GM19395 (cell line): Measurements from ENCODE around the gene GATA2.

Experiments used
- ATAC-seq: cut with Tn5 transposase; IDR thresholded peaks from one replicate; pipeline ENCODE4 v1.9.1; 2021; ENCODE audit warnings: mild to moderate bottlenecking, moderate library complexity; ENCODE audit not compliant: unreplicated experiment

Gene GATA2

DNA sequence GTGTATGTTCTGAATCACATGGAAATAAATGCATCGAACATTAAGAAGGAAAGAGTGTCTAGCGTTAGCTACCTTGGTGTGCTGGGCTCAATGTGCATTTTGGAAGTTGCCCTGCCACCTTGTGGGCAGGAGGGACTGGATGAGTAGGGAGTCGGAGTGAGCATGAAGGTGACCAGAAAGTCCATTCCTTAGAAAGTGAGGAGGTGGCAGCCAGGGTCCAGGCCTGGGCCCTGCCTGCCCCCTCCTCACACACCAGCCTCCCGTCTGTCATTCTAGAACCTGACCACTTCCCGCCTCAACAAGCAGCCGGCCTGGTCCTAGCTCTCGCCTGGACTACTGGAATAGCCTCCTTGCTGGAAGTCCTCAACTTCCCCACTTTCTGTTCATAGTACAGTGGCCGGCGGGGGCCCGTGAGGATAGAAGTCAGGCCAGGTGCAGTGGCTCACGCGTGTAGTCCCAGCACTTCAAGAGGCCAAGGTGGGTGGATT is 10.2 kb upstream of the GATA2 start:
- no peak for ATAC-seq

DNA sequence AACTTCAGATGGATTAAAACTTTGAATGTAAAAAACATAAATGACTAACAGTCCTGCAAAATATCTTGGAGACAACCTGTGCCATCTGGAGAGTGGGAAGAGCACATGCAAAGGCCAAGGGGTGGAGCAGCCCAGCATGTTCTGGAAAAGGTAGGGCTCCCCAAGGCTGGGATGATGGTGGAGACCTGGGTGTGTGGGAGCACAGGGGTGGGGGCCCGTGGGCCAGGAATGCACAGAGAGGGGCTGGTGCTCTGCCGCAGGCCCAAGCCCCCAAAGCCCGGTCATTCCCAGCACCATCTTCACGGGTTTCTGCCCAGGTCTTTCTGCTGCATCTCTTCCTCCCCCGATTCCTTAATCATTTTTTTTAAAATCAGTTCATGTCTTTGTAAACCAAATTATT is 9.7 kb upstream of the GATA2 start:
- no peak for ATAC-seq

DNA sequence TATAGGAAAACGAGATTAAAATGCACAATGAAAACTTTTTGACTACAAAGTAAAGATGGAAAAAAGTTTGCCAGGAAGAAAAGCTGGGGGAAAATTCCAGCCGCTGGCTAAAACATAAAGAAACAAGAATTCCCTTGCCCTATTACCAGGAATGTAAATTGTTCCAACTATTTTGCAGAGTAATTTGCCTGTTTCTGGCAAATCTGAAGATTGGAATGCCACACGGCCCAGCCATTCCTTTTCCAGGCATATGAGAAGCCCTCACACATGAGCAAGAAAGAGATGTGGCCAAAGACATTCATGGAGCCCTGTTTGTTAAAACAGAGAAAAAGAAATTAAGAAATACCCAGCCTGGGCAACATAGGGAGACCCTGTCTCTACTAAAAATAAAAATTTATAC is 8.4 kb upstream of the GATA2 start:
- ATAC-seq, result no peak

DNA sequence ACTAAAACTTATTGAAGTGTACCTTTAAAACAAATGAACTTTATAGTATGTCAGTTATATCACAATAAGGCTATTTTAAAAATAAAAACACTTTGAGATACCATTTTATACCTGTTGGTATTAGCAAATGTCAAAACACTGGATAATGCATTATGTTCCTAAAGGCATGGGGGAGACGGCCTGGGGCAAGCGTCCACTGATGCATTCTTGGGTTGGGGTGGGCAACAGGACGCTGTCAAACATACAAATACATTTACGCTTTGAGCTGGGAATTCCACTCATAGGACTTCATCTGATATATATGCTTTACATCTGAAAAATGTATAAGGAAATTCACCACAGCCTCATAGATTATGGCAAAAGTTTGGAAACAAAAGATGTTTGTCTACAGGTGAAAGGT is 7.6 kb upstream of the GATA2 start:
- no peak for ATAC-seq

DNA sequence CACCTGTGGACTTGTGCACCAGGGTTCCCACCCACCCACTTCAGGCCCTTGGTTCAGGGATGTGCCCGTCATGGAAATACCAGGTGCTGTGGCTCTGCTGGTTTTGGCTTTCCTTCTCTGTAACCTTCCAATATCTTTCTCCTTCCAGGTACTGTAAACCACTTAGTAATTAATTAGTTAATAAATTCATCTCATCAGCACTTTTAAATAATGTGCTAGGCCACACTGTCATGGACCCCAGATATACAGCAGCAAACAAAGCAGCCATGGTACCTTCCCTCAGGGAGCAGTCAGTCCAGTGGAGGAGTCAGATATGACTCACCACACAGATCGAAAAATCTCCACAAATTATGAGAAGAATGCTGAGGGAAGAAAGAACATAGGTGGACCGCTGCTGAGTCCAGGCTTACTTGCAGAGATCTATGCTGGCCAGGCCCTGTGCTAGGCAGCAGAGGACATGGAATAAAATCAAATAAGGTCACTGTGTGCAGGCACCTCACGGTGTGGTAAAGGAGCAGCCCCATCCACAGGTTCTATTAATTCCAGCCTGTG is 6.8 kb upstream of the GATA2 start:
- ATAC-seq, result no peak

DNA sequence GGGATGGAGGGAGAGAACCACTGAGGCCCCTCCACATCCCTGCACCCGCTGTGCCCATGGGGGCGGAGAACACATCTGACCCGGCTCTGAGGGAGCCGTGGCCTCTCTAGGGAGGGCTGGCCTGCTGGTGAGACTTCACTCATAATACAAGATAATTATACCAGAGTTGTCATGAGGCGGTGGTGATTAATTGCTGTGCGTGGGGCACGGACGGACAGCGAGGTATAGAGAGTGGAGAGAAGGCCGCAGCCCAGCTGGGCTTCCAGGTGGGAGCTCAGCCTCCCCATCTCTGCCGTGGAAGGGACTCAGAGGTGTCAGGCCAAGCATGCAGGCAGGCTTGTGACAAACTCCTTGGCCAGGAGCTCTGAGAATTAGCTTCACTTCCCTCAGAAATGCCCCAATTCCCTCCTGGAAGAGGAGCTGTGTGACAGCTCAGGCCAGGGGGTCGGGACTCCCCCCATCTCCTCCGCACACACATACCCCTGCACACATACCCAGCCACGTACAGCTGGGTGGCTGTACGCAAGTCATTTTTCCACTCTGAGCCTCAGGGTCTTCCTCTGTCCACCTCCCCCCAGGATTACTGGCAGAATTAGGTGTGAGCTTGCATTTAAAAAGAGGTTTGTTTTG is 6.0 kb upstream of the GATA2 start:
- ATAC-seq, result no peak

DNA sequence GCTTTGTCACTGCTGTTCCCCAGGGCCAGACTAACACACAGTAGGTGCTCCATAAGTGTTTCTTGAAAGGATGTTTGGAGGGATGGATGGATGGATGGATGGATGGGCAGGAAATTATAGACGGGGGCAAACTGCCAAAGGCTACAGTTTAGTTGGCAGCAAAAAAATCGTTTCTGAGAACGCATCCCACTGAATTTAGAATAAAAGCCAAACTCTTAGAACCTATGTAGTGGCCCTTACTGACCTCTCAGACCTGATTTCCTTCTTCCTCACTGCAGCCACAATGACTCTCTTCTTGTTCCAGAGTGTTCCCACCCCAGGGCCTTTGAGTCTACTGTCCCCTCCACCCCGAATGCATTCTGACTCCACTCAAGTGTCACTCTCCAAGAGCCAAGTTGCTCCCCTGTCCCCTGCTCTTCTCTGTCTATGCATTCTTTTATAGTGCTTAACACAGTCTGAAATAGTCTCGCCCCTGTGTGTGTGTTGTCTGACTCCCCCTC is 5.2 kb upstream of the GATA2 start:
- no peak for ATAC-seq

DNA sequence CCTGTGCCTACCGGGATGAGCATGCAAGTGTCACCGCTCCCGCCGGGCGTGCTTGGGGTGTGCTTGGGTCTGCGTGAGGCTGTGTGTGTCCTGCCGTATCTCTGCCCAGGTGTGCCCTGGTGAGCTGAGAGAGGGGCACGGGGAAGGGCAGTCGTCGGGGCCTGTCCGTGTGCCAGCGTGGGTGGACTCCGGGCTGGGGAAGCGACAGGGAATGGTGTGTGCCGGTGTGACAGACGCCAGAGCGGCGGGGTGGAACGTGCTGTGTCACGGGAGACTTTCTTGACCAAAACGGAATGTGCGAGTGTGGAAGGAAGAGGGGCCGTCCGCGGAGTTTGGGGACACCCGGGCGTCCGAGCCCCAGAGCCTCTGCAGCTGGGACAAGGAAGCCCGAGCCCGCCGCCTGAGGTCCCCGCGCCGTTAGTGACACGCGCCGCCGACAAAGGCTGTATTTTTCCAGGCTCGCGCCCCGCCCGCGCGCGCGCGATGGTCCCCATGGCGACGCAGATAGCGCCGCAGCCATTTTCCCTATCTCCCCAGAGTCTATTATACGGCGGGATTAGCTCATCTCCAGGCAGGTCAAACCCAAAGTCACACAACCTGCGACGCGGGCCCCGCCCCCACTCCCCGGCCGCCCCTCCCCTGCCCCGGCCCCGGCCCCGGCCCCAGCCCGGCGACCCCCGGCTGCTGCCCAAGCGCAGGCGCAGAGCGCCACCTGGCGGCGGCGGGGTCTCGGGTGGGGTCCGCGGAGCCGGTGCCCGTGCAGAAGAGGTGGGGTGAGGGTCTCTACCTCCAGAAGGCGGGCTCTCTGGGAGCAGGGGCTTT is 4.5 kb upstream of the GATA2 start:
- ATAC-seq, result no peak

DNA sequence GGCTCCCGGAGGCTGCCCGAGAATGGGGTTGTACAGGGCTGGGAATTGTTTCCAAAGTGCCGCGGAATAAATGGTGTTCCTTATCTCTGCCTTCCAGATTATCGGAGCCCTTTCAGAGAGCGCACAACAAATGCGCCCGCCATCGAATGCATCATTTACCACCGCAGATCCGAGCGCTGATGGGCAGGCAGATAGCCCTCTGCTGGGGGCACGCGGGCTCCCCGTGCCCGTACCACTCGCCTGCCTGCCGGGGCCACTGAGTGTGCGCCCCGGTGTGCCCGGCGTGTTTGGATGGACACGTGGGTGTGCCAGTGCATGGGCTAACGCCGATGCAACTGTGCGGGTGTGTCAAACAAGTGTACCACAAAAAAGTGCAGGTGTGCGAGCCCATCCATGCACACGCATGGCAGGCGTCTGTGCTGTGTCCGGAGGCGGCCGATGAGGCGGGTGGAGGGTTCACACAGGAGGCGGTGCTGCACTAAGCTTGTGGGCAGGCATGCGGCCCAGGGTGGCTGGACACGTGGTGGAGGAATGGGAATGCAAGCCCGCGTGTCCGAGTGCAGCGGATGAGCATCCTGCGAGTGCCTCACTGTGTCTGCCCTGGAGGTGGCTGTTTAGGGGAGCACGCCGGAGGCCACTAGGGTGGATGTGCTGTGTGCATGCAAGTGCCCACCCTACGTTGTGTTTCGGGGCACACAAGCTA is 3.8 kb upstream of the GATA2 start:
- ATAC-seq, result no peak

DNA sequence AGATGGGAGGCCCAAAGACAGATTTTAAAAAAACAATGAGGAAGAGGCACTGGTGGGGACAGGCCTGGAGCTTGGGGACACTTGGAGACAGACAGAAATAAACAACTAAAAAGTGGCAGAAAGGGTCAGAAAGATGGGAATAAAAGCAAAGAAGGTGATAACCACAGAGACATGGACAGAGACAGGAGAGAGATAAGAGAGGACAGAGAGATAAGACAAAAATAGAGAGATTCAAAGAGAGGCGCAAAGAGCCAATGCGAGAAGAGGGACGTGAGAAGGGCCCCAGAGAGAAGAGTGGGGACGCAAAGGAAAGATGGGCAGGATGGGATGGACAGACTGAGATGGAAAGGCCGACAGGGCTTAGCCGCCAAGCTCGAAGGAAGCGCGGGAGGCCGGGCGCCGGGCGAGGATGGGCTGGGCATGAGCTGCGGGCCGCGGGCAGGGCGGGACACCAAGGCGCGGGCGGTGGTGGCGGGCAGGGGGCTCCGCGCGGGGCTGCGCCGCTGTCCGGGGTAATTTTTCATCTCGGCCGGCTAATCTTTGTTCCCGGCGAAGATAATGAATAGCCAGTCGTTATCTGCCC is 3.1 kb upstream of the GATA2 start:
- no peak for ATAC-seq

DNA sequence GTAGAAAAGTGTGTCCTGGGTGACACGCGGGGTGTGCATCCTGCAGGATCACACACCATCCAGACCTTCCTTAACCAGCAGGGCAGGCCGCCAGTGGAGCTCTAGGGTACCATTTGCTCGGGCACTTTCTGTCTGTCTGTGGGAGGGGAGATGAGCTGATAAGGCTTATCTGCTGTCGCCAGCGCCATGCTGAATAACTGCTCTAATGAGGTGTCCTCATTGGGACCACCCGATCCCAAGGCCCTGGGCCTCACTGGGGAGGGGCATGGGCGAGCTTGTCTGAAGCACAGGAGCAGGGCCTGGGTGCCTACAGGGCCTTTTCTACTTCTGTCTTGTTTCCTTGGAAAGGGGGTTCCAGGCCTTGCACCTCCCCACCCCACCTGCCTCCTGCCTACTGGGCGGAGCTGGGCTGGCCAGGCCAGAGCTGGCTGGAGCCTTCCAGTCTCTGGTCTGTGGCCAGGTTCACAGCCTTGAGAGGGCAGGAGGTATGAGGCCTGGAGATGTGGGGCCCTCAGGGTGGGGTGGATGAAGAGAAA is 2.5 kb upstream of the GATA2 start:
- ATAC-seq, result no peak

DNA sequence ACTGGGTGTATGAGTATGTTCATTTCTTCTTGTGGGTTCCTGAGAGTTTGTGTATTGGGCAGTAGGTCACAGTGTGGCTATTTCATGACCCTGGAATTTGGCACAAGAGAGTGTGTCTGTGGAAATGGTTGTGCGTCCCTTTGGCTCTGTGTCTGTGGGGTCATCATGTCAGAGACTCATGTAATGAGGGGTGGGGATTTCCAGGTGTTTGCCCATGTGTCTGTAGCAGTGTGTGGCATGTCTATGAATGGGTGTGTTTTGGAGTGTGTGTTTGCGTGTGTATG is 1.3 kb upstream of the GATA2 start:
- no peak for ATAC-seq

DNA sequence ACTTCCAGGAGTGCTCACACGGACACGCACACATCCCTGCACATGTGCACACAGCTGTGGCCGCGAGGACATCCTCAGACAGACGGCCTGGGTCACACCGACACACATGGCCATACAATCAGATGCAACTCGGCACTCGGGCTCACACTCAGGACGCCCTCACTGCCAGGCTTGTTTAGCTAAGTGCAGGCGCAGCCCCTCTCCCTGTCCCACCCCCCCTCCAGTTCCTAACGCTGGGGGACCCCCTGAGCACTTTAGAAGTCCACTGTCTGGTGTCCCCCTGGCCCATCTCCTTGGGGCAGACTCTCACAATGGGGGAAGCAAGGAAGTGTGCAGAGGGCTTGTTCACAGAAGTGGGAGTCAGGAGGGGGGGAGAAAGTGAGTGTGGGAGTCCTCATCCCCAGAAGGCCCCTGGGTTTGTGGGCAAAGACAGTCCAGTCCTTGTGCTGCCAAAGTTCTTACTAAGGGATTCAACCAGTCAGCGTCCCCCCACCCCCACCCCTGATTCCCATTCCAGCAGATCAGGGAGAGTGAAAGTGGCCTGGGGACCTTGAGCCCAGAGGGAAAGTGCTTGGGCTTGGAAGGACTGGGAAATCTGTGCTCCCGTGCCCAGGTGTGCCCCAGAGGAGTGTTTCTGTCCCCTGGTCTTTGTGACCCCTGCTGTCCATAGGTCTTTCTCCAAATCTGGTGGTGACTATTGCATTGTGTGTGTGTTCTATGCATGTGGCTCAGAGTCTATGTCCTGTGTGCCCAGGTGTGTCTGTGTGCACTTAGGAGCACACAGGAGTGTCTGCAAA is 767 bp upstream of the GATA2 start:
- ATAC-seq, result no peak

DNA sequence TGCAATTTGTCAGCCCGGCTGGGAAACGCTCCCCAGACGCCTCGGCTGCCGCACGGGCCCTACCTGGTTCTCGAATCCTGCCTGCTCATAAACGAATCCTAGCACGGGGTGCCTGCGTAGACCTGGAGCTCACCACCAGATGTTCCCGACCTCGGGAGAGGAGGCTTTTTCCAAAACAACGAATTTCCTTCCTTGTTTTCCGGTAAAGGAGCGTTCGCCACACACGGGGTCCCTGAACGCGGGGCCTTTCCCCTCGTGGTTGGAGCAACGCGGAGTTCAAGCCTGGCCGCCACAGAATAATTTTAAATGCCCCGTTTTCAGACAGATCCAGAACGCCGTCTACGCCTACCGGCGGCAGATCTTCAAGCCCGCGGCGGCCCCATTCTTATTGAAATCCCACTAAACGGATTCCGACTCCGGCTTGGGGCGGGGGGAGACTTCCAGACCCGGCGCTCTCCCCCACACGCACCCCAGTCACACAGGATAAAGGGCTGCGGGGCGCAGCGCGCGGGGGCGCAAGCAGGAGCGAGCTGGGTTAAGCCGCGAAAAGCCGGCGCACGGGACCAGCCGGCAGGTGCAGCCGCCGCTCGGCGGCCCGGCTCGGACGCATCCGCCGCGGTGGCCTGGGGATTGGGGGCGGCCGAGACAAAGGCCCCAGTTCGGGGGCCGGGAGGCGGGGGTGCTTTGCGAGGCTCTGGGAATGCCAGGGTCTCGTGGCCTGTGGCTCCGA is 895 bp downstream of the GATA2 start:
- no peak for ATAC-seq

DNA sequence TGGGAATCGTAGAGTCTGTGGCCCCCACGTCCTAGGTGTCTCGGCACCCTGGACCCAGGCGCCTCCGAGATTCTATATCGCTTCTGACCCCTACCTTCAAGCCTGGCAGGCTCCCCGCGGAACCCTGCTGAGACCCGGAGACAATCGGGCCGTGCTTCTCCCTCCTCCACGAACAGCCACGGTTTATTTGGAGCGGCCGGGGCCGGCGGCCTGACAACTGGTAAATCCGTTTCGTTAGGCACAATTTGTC is 1.4 kb downstream of the GATA2 start:
- ATAC-seq, result no peak

DNA sequence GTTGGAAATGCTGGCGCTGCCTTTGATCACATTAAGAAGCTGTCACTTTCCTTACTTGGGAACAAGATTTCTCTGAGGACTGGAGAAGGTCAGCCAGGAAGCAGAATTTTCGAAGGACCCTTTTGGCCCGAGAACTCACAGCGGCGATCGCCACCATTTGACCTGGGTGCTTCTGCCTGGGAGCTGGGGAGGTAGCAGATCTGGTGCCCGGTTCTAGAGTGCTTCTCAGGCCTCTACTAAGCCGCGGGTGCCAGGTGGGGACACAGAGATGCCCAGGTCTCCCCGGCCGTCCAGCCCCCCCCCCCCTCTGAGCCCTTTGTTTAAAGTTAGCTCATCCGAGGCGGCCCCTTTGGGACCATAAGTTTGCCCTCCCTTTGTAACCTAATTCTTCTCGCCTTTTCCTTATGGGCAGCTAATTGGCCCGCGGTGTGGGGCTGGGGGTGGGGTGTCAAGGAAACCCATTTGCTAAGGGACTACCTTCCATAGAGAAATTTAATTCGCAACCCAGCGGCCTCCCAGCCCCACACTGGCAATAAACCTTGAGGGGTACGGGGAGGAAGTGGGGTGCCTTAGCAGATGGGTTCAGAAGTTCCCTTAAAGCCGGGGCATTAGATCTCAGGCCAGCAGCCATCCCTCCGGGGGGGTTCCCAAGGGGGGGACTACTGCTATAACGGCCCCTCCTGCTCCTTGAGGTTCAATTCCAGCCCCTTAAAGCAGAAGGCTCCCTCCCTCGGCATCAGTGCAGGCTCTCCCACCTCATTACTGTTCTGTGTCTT is 1.9 kb downstream of the GATA2 start:
- no peak for ATAC-seq

DNA sequence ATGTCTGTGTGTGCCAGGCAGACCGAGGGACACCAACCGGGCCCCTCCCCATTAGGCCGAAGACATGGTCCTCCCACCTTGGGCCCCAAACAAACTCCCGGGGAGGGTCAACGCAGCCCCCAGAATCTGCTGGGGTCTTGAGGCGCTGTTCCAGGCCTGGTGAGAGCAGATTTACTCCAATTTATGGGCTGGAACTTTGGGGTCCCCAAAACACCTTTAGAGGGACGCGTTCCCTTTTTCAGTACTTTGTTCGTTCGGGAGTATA is 2.4 kb downstream of the GATA2 start:
- ATAC-seq, result no peak

DNA sequence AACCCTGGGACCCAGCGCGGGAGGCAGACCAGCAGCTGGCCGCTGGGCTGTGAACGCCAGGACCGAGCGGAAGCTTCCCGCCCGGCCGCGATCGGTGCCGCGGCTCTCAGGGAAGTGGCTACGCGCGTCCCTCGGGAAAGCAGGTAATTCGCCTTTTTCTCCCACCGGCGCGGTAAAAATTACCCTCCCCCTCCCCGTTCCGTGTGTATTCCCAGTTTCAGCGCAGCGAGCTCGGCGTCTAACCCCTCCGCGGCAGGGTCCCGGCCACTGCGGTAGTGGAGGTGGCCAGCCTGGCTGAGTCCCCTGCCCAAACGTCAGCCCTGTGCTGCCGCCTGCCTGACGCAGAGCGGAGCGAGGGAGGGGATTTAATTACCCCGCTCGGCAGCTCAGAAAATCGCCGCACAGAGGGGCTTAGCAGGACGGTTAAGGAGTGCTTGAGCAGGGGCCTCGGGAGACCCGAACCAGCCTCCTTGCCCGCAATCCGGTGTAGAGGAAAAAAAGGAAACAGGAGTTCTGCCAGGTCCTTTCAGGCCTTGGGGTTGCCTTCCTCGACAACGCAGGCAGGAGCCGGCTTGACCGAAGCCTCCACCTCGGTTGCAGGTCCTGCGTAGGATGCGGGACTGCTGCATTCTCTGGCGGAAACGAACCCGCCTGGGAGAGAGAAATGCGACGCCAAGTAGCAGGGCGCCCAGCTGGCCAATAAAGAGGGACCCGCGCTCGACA is 2.9 kb downstream of the GATA2 start:
- no peak for ATAC-seq

DNA sequence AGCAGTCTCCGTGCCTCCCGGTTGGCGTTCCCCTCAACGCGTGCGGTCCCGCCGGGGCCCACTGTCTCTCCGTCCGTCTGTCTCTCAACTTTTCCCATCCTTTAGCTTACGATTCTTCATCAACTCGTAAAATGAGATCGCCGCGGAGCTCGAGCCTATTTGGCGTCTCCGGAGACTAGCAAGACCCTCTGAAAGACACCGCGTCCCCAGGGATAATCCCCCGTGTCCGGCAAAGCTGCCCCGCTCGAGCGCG is 3.4 kb downstream of the GATA2 start:
- ATAC-seq, result no peak
